ELF-1 (cell line): Measurements from ENCODE around the gene ERGIC3.

Experiments used
- DNase-seq: peaks from one replicate; pipeline ENCODE4 v3.0.0-alpha.2; 2016; ENCODE audit warnings: low read depth, low spot score

Gene ERGIC3

DNA sequence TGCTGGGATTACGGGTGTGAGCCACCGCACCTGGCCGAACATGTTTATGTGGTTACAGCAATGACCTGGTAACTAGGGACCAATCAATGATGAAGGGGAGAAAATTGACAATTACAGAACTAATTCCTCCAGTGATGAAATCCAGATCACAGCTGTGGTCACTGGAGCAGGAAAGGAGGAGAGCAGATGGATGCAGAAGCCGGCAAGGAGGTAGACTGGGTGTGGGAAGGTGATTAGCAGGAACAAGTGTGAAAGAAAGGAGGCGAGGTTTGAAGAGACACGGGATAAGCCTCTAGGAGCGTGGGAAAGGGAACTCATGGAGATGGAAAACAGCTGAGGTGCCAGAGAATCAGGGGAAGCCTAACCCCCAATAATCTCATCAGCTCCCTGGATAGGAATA, 56.6 kb downstream of the ERGIC3 start:
- no peak for DNase-seq

DNA sequence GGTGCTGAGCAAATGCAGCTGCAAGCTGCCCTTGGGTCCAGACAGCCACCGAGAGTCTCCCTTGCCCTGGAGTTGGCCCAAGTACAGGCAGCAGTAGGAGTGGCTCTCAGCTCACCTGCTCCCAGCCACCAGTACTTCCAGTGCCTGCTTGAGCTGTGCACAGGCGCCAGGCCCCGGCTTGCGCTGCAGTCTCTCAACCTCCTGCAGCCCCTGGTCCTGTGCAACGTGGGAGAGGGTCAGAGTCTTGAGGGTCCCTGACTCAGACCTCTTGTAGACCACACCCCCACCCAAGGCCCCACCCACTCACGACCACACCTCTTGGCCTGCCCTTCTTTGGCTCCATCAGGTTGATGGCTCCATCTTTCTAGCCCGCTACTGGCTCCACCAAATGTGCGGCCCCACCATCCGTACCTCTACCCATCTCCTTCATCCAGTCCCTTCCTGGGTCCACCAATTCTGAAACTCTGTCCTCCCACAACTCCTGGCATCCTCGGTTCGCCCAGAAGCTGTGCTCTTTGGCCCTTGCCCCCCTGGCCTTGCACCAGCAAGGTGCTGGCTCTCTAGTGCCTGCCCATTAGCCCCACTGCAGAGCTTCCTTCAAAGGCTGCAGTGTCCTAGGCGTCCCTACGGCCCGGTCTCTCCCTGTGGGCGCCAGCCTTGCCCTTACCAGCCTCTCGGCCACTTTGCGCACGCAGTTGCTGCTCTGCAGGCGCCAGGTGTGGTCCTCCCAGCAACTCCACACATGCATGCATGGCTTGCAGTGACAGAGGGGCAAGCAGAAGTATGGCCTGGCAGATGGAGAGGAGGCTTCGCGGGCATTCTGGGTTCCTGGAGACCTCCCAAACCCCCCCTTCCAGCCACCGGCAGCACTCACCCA, 57.3 kb downstream of the ERGIC3 start:
- no peak for DNase-seq

DNA sequence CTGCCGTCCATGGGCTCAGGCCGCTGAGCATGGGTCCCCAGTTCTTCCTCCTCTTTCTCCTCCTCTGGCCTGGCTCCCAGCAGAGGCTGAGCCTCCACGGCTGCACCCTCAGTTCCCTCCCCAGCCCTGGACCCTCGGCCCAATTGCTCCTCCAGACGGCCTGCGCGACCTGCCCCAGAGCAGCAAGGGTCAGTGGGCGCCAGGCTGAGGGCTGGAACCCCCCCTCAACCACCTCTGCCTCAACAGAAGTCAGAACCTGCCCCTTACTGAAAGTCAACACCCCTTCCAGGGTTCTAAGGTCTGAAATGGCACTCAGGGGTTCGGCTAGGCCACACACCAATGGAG, 57.9 kb downstream of the ERGIC3 start:
- DNase-seq, result no peak

- DNase-seq, result peak; percentile 31
Observed at GRCh38 chr20:35600176-35600992, 58.5 kb downstream of the ERGIC3 start.

DNA sequence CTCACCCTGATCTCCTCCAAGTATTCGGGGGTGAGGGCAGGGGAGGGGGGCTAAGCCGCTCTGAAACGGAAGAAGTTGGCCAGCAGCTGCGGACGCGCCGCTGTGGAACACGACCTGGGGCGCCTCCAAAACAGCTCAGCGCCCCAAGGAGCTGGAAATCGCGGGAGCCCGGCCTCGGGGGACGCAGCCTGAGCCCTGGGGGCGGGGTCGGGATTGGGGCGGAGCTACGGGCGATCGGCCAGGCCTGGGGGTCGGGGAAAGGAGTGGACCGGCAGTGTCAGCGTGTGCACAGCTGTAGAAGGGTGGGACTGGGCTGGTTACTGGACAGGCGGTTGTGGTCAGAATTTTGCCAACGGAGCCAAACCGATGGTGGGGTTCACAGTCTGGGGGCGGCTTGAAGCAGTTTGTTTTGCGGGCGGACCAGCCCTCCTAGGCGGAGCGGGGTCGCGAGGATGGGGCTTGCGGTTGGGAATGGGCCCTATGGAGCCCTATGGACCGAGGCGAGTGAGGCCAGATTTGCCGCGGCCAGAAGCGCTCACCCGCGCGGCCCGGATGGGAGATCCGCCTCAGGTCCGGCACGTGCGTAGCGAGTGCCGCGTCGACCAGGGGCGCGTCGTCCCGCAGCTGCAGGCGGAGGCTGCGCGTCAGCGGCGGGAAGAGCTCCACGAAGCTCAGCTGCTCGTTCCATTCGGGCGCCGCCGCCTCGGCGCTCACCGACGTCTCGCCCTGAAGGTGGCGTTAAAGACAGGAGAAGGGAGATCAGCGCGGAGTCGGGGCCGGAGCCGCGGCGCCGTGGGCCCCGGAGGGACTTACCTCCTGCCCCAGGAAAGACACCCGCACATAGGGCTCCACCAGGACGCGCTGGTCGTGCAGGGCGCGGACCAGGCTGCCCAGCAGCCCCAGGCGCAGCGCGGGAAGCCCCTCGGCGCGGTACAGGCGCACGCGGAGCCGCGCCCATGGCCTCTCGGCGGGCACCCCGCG, 59.4 kb downstream of the ERGIC3 start:
- DNase-seq, result peak; percentile 88

DNA sequence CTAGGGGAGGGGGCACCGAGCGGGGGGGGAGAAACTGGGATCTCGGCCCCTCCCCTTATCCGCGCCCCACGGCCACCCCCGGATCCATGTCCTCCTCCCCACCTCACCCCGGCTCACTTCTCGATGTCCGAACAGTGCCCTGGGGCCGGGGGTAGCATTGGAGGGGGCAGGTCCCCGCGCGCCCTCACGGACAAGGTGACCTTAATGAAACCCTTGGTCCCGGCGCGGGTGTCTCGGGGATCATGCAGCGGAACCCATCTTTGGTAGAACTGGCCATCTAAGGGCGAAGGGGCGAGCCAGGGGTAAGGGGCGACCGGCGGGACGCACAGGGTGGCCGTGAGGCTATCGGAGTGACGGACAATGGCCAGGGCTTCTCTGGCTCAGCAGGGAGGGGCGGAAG, 60.1 kb downstream of the ERGIC3 start:
- DNase-seq, result no peak

GRCh38 chr20:35602851-35603495, 61.1 kb downstream of the ERGIC3 start:
- no peak for DNase-seq

GRCh38 chr20:35603695-35604448, 62.0 kb downstream of the ERGIC3 start:
- DNase-seq, result no peak

GRCh38 chr20:35604449-35604747, 62.5 kb downstream of the ERGIC3 start:
- peak; percentile 56 for DNase-seq

DNA sequence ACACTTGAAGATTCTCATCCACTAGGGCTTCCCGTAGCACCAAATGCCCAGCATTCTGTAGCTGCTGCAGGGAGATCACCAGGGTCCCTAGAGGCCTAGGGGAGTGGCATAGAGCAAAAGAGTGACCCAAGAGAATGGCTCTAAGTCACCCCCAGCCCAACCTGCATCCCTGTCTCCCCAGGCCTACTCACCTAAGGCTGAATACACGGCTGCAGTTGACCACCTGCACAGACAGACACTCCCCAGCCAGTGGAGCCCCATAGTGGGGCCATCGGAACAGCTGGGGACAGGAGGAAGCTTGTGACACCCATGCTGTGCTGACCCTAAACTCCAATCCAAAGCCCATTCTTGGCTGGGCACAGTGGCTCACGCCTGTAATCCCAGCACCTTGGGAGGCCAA, 64.2 kb downstream of the ERGIC3 start:
- no peak for DNase-seq
